Vagina (tissue), 2 donors: ENCODE results near the gene PASK. TPM values are rescaled to one million over a fixed set of nuclear protein-coding genes. Genes with fewer than 3 reads are reported as not detected.

Experiments
- DNase-seq, 2 donors: peaks; one replicate each; pipeline ENCODE4 v3.0.0-alpha.2; 2017; ENCODE audit errors: extremely low spot score in 2 of 2
- H3K27ac ChIP-seq: fragments of 200-600 bp; sonication (generic); one replicate; pipeline ENCODE4 v1.5.1; 2019
- H3K27me3 ChIP-seq: fragments of 200-600 bp; sonication (generic); one replicate; pipeline ENCODE4 v1.5.1; 2019
- H3K36me3 ChIP-seq, 2 donors: fragments of 200-600 bp; sonication (generic); one replicate each; pipeline ENCODE4 v1.5.1; 2017 to 2019
- H3K4me1 ChIP-seq: fragments of 200-600 bp; sonication (generic); one replicate; pipeline ENCODE4 v1.5.1; 2019
- H3K4me3 ChIP-seq, 2 donors: fragments of 200-600 bp; sonication (generic); 1 replicate in 1 of 2; 2 replicates in 1 of 2; pipeline ENCODE4 v1.5.1; 2016 to 2019
- H3K9me3 ChIP-seq: fragments of 200-600 bp; sonication (generic); one replicate; pipeline ENCODE4 v1.5.1; 2019
- POLR2A ChIP-seq, 2 donors: fragments of 450-650 bp; IDR thresholded peaks; one replicate each; pipeline ENCODE4 v1.6.1; 2017; ENCODE audit warnings: antibody characterized with exemption in 2 of 2, mild to moderate bottlenecking in 2 of 2, moderate library complexity in 2 of 2
- POLR2AphosphoS5 ChIP-seq, 2 donors: sonication (generic); formaldehyde crosslinking; IDR thresholded peaks; one replicate each; pipeline ENCODE4 v1.9.0; 2017; ENCODE audit warnings: antibody characterized with exemption in 2 of 2, mild to moderate bottlenecking in 2 of 2, low read depth in 1 of 2; ENCODE audit not compliant: insufficient read depth in 1 of 2
- intact Hi-C: fragments of 100-400 bp; cut with DNase I; formaldehyde crosslinking; loops from one replicate; pipeline ENCODE4 v1.15.1; 2023
- total RNA-seq: library from RNA; depleted of rRNA; stranded (reverse); fragments of >200 nt; gene quantifications from one replicate; pipeline ENCODE4 v1.2.3, GENCODE V29; 2016
- TF ChIP-seq, protein P1 (sequence below), 3 experiments: fragments of 450-650 bp in 2 of 3; fragments of 200-600 bp in 1 of 3; sonication (generic) in 1 of 3; IDR thresholded peaks; one replicate each; pipeline ENCODE4 v1.5.1; 2017 to 2019; ENCODE audit warnings: antibody characterized with exemption in 3 of 3, mild to moderate bottlenecking in 2 of 3, moderate library complexity in 2 of 3

The PASK gene
- total RNA-seq, 1 donor from 2014 or later: 6.4 TPM

DNA sequence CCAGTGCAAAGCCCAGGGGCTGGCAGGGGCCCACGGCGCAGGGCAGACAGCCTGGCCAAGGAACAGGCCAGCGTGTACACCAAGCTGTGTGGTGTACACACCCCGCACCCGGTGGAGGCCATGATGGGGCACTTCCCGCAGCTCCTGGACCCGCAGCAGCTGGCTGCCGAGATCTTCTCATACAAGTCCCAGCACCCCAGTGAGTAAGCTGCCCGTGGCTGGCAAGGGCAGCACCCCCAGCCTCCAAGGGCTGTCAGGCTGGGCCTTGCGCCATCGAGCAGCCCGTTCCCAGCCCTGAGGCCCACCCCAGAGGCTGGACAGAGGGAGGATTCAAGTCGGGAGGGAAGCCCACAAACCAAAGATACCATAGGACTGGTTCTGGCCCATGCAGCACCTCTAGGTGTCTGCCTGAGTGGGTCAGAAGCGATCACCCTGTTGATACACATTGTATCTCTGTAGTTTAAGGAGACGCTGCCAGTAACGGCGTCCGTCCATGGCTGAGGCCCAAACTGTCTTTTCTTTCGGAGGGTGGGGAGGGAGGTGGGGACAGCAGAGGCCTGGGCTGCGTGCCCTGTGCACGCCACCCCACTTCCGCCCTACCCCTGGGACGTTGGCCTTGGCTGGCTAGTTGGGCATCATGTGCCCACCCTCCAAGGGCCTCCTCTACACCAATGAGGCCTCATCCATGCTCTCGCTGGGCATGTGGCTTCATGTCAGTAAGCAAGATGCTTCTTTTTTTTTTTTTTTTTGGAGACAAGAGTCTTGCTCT, 30.4 kb downstream of the PASK start:
- Histone ChIP-seq H3K4me1 (no peaks in the 10 kb centered on the region), H3K9me3 (no peaks in the 10 kb centered on the region), H3K4me3 (no peak overlapping the region), H3K27me3 (no peaks in the 10 kb centered on the region), H3K36me3 (no peaks in the 10 kb centered on the region), H3K27ac (no peak overlapping the region)
- TF ChIP-seq POLR2AphosphoS5 (IDR thresholded peaks at IDR 0.05; ENCODE audit: insufficient read depth in 1 of 2, low read depth in 1 of 2): no peak
- TF ChIP-seq, protein P1, sequence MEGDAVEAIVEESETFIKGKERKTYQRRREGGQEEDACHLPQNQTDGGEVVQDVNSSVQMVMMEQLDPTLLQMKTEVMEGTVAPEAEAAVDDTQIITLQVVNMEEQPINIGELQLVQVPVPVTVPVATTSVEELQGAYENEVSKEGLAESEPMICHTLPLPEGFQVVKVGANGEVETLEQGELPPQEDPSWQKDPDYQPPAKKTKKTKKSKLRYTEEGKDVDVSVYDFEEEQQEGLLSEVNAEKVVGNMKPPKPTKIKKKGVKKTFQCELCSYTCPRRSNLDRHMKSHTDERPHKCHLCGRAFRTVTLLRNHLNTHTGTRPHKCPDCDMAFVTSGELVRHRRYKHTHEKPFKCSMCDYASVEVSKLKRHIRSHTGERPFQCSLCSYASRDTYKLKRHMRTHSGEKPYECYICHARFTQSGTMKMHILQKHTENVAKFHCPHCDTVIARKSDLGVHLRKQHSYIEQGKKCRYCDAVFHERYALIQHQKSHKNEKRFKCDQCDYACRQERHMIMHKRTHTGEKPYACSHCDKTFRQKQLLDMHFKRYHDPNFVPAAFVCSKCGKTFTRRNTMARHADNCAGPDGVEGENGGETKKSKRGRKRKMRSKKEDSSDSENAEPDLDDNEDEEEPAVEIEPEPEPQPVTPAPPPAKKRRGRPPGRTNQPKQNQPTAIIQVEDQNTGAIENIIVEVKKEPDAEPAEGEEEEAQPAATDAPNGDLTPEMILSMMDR (IDR thresholded peaks at IDR 0.05): no peak
- TF ChIP-seq POLR2A (IDR thresholded peaks at IDR 0.05): no peak
- no peak for DNase-seq
- intact Hi-C loops: no loop called here

DNA sequence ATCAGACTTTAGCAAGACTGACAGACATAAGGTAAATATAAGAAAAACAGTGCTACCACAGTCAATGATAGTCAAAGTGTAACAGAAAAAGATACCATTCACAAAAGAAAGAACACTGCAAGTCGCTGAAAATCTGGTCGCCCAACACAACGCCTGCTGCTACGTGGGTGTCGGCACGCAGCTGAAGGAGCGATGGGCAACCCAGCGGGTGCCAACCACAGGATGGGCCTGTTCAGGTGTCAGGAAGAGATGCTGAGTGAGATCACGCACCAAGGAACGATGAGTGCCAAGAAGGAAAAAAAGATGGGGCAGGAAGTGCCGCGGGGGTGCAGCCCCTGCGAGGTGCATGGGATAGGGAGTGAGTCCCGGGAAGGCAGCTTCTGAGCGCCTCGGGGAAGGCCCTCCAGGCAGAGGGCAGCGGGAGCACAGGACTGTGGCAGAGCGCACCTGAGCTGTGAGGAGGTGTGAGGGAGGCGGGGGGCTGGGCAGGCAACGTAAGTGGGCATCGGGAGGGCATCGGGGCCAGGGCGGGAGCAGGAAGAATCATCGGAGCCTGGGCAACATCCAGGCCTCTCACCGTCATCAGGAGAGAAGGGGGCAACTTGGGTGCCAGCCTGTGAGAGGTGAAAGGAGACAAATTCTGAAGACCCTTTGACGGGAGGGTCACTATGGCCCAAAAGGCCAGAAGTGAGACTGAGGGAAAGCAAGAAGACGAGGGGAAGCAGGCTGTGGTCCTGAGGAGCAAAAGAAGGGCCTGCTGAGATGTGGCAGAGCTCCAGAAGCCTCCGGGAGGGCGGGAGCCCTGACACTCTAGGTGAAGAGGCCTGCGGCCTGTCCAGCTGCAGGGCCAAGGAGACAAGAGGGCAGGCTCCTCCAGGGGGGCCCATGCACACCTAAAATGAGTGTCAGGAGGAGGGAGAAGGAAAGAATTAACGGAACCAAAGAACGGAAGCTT, 32.4 kb downstream of the PASK start:
- DNase-seq: no peak
- H3K27me3 ChIP-seq: no peaks in the 10 kb centered on the region
- H3K36me3 ChIP-seq: no peaks in the 10 kb centered on the region
- H3K9me3 ChIP-seq: no peaks in the 10 kb centered on the region
- no peak for TF ChIP-seq POLR2A (IDR thresholded peaks at IDR 0.05)
- intact Hi-C loops: no loop called here
- H3K4me3 ChIP-seq: no peak overlapping the region
- no peak overlapping the region for H3K27ac ChIP-seq
- no peaks in the 10 kb centered on the region for H3K4me1 ChIP-seq

DNA sequence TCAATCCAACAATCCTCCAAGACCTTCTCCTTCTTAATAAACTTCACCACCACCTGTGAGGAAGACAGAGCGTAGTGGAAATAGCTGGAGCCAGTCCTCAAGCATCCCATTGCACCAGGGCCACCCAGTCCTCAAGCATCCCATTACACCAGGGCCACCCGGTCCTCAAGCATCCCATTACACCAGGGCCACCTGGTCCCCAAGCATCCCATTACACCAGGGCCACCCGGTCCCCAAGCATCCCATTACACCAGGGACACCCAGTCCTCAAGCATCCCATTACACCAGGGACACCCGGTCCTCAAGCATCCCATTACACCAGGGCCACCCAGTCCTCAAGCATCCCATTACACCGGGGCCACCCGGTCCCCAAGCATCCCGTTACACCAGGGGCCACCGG, 33.9 kb downstream of the PASK start:
- Histone ChIP-seq H3K4me1 (no peaks in the 10 kb centered on the region), H3K4me3 (no peak overlapping the region), H3K27me3 (no peaks in the 10 kb centered on the region), H3K36me3 (no peaks in the 10 kb centered on the region), H3K27ac (no peak overlapping the region), H3K9me3 (no peaks in the 10 kb centered on the region)
- no peak for TF ChIP-seq POLR2AphosphoS5 (IDR thresholded peaks at IDR 0.05; ENCODE audit: insufficient read depth in 1 of 2, low read depth in 1 of 2)
- TF ChIP-seq, protein P1 (IDR thresholded peaks at IDR 0.05): no peak
- no peak for TF ChIP-seq POLR2A (IDR thresholded peaks at IDR 0.05)
- intact Hi-C loops: no loop called here
- DNase-seq: no peak

DNA sequence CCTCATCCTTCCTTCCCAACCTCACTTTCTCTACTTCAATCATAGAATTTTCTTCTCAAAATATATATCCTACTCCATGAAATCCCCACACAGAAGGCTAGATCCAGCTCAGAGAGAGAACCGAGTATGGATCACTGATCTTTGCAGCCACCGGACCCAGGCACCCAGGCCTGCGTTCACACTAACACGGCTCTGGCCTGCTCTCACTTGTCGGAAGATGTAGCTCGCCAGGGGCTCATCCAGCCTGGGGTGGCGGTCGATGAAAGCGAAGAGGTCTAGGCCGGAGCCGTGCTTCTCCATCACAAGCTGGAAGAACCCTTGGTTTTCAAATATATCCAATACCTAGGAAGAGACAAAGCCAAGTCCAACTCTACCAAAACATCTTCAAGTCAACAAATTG, 34.4 kb downstream of the PASK start:
- TF ChIP-seq, protein P1 (IDR thresholded peaks at IDR 0.05): no peak
- TF ChIP-seq POLR2A (IDR thresholded peaks at IDR 0.05) (no peak), POLR2AphosphoS5 (IDR thresholded peaks at IDR 0.05; ENCODE audit: insufficient read depth in 1 of 2, low read depth in 1 of 2) (no peak)
- H3K4me3 ChIP-seq: no peak overlapping the region
- no peaks in the 10 kb centered on the region for H3K27me3 ChIP-seq
- H3K4me1 ChIP-seq: no peaks in the 10 kb centered on the region
- intact Hi-C loops: no loop called here
- no peaks in the 10 kb centered on the region for H3K36me3 ChIP-seq
- no peak overlapping the region for H3K27ac ChIP-seq
- no peak for DNase-seq
- no peaks in the 10 kb centered on the region for H3K9me3 ChIP-seq

DNA sequence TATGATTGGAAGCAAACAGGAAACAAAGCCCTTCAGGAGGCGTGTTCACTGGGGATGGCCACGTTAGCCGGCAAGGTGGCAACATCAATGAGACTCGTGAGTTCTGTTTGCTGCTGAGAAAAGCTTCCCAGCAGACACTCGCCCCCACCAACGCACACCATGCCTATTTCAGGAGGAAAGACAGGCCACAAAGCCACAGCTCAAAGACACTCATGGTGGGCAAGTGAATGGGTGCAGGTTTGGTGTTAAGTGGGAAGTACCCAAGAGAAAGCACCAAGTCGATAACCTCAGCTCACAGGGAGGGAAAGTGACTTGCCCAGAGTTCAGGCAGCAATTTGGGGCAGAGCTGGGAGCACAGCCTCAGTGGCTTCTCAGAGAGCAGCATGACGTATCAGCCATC, 36.7 kb downstream of the PASK start:
- H3K9me3 ChIP-seq: no peaks in the 10 kb centered on the region
- no peaks in the 10 kb centered on the region for H3K36me3 ChIP-seq
- H3K27me3 ChIP-seq: no peaks in the 10 kb centered on the region
- TF ChIP-seq, protein P1 (IDR thresholded peaks at IDR 0.05): no peak
- TF ChIP-seq POLR2AphosphoS5 (IDR thresholded peaks at IDR 0.05; ENCODE audit: insufficient read depth in 1 of 2, low read depth in 1 of 2): no peak
- TF ChIP-seq POLR2A (IDR thresholded peaks at IDR 0.05): no peak
- no peaks in the 10 kb centered on the region for H3K4me1 ChIP-seq
- DNase-seq: no peak
- H3K27ac ChIP-seq: no peak overlapping the region
- H3K4me3 ChIP-seq: no peak overlapping the region
- intact Hi-C loops: no loop called here
